ENCODE results near the gene CATSPERE.

- TF ChIP-seq CTCF (IDR thresholded peaks at IDR 0.05) (no peak), POLR2AphosphoS5 (IDR thresholded peaks at IDR 0.05) (no peak)
Measured at GRCh38 chr1:244451539-244451950, 9.5 kb upstream of the CATSPERE start, which contains the start of gene ADSS2.

All from prostate gland (tissue), 2 donors.